ENCODE results near the gene EFCAB6. TPM values are rescaled to one million over a fixed set of nuclear protein-coding genes. Genes with fewer than 3 reads are reported as not detected.

Gene EFCAB6
- total and polyA plus RNA-seq, 10 of the 15 experiments (the other 5 are each of a cell fraction or from before 2014, with no cell fraction given), result 0.05 to 0.42 (median 0.19) TPM

- in situ Hi-C loops (cut with MboI), result no loop called here
- 44% methylated on average over 9 of the region's 9 CpGs for WGBS (ENCODE audit: insufficient coverage, insufficient replicate concordance, low lambda C conversion rate, missing lambda C conversion rate)
- ATAC-seq (no peak), FAIRE-seq (no peak), DNase-seq (ENCODE audit: low read depth, low spot score) (no peak)
- ChIA-PET POLR2A (no interaction called here), RAD21 (ENCODE audit: unreplicated experiment) (no interaction called here), SMC1A (ENCODE audit: uncharacterized antibody, unreplicated experiment) (interaction anchor here (0.6 kb wide), 1 partner anchor 275 kb away, joined by 3 read pairs; no protein-coding TSS in a partner anchor), CTCF (interaction anchor here (0.6 to 1.3 kb wide), 2 partner anchors 75 to 319 kb away, joined by 3 read pairs; no protein-coding TSS in a partner anchor)
- H3K4me2 ChIP-seq (ENCODE audit: control insufficient read depth, insufficient read depth), result no peak overlapping the region
- intact Hi-C loops (cut with micrococcal nuclease; ENCODE audit: unreplicated experiment), result no loop called here
- no peaks in the 10 kb centered on the region for H3K9me3 ChIP-seq (replicated peaks; ENCODE audit: control insufficient read depth, insufficient read depth, low read length)
- H3K27me3 ChIP-seq (replicated peaks in 1 of 2; ENCODE audit: control insufficient read depth in 2 of 2, insufficient read depth in 2 of 2, low read length in 1 of 2), result no peaks in the 10 kb centered on the region; a peak in 2 of 4 replicates
- no TSS peak for BruUV-seq (replicated peaks)
- H2AFZ ChIP-seq (ENCODE audit: control insufficient read depth, low read depth, low read length), result no peak overlapping the region
- H3K4me3 ChIP-seq, result no peak overlapping the region
- no peak overlapping the region for H3K9ac ChIP-seq (ENCODE audit: control insufficient read depth, insufficient read depth, low read length)
- H3K79me2 ChIP-seq (ENCODE audit: control insufficient read depth, insufficient read depth, low read length), result no peaks in the 10 kb centered on the region
- no peaks in the 10 kb centered on the region for H3K36me3 ChIP-seq (ENCODE audit: control insufficient read depth in 2 of 2, insufficient read depth in 2 of 2, low read length in 1 of 2)
- H3K27ac ChIP-seq (ENCODE audit: control insufficient read depth, insufficient read depth), result no peak overlapping the region
- H4K20me1 ChIP-seq (ENCODE audit: control insufficient read depth, insufficient read depth), result no peaks in the 10 kb centered on the region
- no peaks in the 10 kb centered on the region for H3K4me1 ChIP-seq (ENCODE audit: control insufficient read depth, insufficient read depth, low read length)
- TF ChIP-seq, protein P1, sequence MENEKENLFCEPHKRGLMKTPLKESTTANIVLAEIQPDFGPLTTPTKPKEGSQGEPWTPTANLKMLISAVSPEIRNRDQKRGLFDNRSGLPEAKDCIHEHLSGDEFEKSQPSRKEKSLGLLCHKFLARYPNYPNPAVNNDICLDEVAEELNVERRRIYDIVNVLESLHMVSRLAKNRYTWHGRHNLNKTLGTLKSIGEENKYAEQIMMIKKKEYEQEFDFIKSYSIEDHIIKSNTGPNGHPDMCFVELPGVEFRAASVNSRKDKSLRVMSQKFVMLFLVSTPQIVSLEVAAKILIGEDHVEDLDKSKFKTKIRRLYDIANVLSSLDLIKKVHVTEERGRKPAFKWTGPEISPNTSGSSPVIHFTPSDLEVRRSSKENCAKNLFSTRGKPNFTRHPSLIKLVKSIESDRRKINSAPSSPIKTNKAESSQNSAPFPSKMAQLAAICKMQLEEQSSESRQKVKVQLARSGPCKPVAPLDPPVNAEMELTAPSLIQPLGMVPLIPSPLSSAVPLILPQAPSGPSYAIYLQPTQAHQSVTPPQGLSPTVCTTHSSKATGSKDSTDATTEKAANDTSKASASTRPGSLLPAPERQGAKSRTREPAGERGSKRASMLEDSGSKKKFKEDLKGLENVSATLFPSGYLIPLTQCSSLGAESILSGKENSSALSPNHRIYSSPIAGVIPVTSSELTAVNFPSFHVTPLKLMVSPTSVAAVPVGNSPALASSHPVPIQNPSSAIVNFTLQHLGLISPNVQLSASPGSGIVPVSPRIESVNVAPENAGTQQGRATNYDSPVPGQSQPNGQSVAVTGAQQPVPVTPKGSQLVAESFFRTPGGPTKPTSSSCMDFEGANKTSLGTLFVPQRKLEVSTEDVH (IDR thresholded peaks at IDR 0.05; ENCODE audit: low read depth, partially characterized antibody), result no peak
- no peak for TF ChIP-seq MEF2B (IDR thresholded peaks at IDR 0.05; ENCODE audit: partially characterized antibody, poor library complexity, severe bottlenecking)
- no peak for TF ChIP-seq NBN (IDR thresholded peaks at IDR 0.05)
- no peak for TF ChIP-seq E2F4 (IDR thresholded peaks at IDR 0.05; ENCODE audit: low read depth, low read length)
- TF ChIP-seq STAT1 (conservative IDR thresholded peaks at IDR 0.05), result no peak
- TF ChIP-seq SPI1 (IDR thresholded peaks at IDR 0.05; ENCODE audit: borderline replicate concordance, insufficient read depth, low read depth, low read length), result no peak
- no peak for TF ChIP-seq ATF3 (IDR thresholded peaks at IDR 0.05; ENCODE audit: borderline replicate concordance, extremely low read depth, low read depth, low read length)
- no peak for TF ChIP-seq E4F1 (IDR thresholded peaks at IDR 0.05; ENCODE audit: borderline replicate concordance, partially characterized antibody)
- no peak for TF ChIP-seq RFX5 (IDR thresholded peaks at IDR 0.05; ENCODE audit: low read depth, low read length)
- TF ChIP-seq SIX5 (IDR thresholded peaks at IDR 0.05; ENCODE audit: low read depth, low read length, severe bottlenecking), result no peak
- no peak for TF ChIP-seq ZBTB4 (CRISPR knock-in tag; IDR thresholded peaks at IDR 0.05)
- TF ChIP-seq RELA (IDR thresholded peaks at IDR 0.05; ENCODE audit: borderline replicate concordance, partially characterized antibody), result no peak
- no peak for TF ChIP-seq SMAD5 (IDR thresholded peaks at IDR 0.05; ENCODE audit: low read depth)
- TF ChIP-seq SIN3A (IDR thresholded peaks at IDR 0.05; ENCODE audit: low read depth, low read length), result no peak
Measured at GRCh38 chr22:43566021-43566420, 246.1 kb downstream of the EFCAB6 start.

Data from GM12878 (cell line).